AG10803 (cell line): ENCODE measurements around the gene GP1BB.

Experiments used
- DNase-seq: peaks from one replicate; pipeline ENCODE4 v3.0.0; 2010; ENCODE audit warnings: low read depth
- H3K4me3 ChIP-seq: 2 replicates; pipeline ENCODE4 v1.5.1; 2011; ENCODE audit warnings: mild to moderate bottlenecking, low read length, control low read depth
- TF ChIP-seq, protein P1 (sequence below): conservative IDR thresholded peaks from 2 replicates; pipeline ENCODE4 v1.5.1; 2011; ENCODE audit warnings: mild to moderate bottlenecking, low read length, control low read depth, inconsistent platforms

Gene GP1BB

DNA sequence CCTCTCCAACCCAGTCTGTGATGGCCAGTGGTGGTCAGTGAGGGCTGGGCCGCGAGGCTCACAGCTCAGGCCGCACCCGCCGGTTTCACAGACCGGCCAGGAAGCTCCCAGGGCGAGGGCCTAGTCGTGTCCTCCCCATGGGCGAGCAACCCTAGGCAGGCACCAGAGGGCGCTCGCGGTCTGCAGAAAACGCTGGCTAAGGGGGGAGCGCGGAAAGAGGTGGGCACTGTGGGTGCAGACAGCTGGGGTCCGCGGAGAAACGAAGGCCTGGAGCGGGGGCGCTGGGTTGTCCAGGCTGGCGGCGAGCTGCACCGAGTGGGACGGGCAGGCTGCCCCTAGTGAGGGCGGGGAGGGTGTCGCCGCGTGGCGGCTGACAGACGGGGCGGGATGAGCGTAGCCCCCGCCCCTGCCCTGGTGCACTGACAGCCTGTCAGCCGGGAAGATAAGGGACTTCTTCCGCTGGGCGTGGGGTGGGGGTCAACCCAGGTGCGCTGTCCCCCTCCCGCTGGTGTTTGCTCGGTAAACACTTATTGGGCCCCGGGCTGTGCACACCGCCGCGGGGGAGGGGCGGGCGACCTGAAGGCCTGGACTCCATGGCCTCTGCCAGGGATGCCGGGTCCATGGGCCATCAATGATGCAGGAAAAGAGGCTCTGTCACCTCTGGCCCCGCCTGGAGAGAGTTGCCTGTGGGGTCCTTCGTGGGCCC is 7.5 kb downstream of the GP1BB start:
- TF ChIP-seq, protein P1, sequence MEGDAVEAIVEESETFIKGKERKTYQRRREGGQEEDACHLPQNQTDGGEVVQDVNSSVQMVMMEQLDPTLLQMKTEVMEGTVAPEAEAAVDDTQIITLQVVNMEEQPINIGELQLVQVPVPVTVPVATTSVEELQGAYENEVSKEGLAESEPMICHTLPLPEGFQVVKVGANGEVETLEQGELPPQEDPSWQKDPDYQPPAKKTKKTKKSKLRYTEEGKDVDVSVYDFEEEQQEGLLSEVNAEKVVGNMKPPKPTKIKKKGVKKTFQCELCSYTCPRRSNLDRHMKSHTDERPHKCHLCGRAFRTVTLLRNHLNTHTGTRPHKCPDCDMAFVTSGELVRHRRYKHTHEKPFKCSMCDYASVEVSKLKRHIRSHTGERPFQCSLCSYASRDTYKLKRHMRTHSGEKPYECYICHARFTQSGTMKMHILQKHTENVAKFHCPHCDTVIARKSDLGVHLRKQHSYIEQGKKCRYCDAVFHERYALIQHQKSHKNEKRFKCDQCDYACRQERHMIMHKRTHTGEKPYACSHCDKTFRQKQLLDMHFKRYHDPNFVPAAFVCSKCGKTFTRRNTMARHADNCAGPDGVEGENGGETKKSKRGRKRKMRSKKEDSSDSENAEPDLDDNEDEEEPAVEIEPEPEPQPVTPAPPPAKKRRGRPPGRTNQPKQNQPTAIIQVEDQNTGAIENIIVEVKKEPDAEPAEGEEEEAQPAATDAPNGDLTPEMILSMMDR, result peak; percentile 83
- peak overlapping the region; percentile 56 for H3K4me3 ChIP-seq
- peak; percentile 66 for DNase-seq

DNA sequence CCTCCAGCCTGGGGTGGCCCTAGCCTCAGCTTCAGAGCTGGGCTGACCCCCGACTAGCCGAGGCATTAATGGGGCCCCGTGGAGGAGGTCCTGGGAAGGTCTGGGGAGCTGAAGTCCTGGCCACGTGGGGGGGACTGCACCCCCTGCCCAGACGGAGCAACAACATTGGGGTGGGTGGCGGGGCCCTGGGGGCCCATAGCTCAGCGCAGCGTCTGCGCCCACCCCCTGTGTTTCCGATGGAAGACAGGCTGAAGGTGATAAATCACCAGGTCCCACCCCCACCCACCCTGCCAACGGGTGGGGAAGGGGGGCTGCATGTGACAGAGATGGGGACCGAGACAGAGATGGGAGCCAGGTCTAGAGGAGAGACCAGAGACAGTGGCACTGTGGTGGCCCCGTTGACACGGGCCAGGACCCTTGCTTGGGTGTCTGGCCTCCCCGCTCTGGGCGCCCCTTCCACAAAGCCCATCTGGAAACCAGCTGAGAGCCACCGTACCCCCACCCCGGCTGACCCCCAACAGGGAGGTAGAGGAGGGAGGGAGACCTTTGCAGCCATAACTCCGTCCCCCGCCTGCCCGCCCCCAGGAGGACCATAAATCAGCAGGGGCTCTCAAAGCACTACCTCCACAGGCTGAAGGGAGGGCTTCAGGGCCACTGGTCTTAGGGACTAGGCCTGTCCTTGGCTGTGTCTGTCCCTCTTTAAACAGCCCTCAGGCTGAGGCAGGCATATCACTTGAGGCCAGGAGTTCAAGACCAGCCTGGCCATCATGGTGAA is 8.2 kb downstream of the GP1BB start:
- TF ChIP-seq, protein P1, result no peak
- no peak overlapping the region for H3K4me3 ChIP-seq
- no peak for DNase-seq

DNA sequence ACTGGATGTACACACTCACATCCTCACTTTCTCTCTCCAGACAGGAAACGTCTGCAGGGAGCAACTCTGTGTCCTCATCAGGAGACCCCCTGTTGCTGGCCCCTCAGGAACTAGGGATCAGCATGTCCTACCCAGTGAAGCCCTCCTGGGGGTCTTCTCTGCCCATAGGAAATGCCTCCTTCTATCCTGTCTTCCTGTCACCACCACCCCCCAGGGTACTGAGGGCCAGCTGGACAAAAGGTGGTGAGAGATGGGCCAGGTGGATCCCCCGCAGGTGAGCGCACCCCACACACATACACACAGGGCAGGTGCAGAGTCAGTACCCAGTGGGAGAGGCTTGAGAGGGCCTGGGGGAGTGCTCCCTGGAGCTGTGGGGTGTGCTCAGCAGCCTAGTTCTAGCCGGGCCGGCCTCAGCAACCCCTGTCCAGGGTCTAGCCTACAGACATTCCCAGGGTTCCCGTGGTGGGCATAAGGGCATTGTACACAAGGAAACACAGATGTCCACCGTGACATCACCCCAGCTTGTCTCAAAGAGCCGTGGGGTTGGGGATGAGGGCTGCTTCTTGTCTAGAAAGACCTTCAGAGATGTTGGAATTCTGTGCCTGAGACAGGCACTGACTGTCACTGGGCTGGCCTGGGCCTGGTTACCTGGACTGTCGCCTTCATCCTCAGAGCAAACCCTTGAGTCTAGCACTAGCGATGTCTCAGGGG is 9.2 kb downstream of the GP1BB start:
- DNase-seq, result no peak
- no peak overlapping the region for H3K4me3 ChIP-seq

DNA sequence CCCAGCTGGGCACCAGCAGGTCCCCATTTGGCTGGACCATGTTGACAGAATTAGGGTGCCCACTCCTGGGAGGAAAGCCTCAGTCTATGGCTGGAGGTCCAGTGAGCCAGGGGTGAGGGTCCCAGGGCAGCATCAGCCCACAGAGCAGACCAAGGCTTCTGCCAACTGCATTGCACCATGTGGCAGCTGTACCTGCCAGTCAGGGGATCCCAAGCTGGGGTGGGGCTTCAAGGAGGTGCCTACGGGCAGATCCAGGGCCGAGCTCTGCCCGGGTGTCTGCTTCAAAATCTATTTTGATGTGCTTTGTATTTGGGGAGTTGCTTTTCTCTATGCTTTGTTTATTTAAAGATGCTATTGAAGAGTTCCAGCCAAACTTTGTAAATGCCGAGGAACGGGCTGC is 10.4 kb downstream of the GP1BB start:
- TF ChIP-seq, protein P1, result no peak
- DNase-seq, result no peak
- no peak overlapping the region for H3K4me3 ChIP-seq

More for the DNA sequence above, 9.2 kb downstream of the GP1BB start:
- TF ChIP-seq, protein P1, result no peak

DNA sequence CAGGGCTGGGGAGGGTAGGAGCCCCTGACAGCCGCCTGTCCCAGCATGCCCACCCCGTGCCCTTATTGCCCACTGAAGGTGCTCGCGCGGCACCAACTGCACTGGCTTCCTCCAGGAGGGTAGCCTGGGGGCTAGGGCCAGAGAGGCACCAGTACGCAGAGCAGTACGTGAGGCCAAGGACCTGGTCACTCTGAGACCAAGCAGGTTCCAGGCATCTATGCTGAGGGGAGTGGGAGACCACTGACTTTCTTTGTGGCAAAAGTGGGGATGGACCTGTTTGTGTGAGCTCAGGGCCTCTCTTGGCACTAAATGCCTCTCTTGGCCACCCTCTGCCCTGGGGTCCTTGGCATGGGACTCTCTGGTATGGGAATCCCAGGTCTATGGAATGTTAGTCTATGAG is 10.8 kb downstream of the GP1BB start:
- TF ChIP-seq, protein P1, result no peak
- no peak overlapping the region for H3K4me3 ChIP-seq
- no peak for DNase-seq

DNA sequence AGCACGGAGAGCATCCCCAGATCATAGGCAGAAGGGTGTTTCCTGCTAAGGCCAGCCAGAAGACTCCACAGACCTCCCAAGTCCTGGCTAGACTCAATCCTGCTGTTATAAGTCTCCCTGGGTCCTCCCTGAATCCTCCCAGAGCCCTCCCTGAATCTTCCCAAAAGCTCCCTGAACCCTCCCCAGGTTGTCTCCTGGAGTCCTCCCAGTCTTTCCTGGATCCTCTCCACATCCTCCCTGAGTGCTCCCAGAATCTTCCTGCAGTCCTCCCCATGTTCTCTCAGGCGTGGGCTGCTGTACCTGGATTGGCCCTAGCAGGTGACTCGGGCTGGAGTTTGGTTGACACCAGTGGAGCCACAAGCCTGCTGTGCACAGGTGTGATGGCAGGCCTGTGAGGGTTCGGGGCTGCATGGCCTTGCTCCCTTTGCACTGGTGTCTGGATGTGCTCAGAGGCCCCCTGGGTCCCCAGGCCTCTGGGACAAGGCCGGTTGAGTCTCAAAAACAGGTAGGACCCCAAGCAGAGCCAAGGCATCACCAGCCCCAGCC is 11.6 kb downstream of the GP1BB start:
- TF ChIP-seq, protein P1, result no peak
- DNase-seq, result no peak
- H3K4me3 ChIP-seq, result no peak overlapping the region
